ENCODE results near the gene ATXN1.

Gene ATXN1

DNA sequence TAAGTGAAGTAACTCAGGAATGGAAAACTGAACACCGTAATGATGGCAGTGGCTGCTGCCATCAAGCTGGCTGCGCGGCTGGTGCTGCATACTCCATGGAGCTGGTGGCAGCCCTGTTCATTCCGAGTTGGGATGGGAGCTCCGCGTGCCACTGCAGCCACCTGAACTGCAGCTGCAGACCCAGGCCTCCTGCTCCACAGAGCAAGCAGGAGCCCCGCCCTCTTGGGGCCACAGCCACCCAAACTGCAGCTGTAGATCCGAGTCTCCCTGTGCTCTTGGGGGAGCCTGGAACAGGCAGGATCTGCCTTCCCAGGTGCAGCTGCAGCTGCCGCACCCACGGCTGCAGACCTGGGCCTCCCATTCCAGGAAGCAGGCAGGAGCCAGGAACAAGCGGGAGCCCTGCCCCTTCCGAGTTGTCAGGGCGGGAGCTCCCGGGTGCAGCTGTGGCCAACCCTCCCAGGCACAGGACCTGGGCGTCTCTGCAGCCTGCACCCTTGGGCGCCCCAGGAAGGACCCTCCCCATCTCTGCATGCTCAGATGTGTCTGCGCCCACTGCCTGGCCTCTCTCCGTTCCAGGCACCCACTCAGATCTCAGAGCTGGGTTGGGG lies 402.6 kb downstream of the ATXN1 start:
- Histone ChIP-seq H3K9me3 (no peaks in the 10 kb centered on the region), H3K4me1 (peaks cover 22% of the 10 kb centered on the region), H3K27me3 (no peaks in the 10 kb centered on the region), H3K4me3 (ENCODE audit: low read depth, low read length) (no peak overlapping the region), H3K36me3 (no peaks in the 10 kb centered on the region)
- TF ChIP-seq CTCF (IDR thresholded peaks at IDR 0.05; ENCODE audit: low read depth, low read length), result no peak
- no peak for DNase-seq

GRCh38 chr6:16355699-16356446 lies 405.4 kb downstream of the ATXN1 start:
- Histone ChIP-seq H3K27me3 (no peaks in the 10 kb centered on the region), H3K36me3 (no peaks in the 10 kb centered on the region), H3K9me3 (no peaks in the 10 kb centered on the region), H3K4me1 (peaks cover 20% of the 10 kb centered on the region), H3K4me3 (ENCODE audit: low read depth, low read length) (no peak overlapping the region)
- TF ChIP-seq CTCF (IDR thresholded peaks at IDR 0.05; ENCODE audit: low read depth, low read length), result no peak
- no peak for DNase-seq

DNA sequence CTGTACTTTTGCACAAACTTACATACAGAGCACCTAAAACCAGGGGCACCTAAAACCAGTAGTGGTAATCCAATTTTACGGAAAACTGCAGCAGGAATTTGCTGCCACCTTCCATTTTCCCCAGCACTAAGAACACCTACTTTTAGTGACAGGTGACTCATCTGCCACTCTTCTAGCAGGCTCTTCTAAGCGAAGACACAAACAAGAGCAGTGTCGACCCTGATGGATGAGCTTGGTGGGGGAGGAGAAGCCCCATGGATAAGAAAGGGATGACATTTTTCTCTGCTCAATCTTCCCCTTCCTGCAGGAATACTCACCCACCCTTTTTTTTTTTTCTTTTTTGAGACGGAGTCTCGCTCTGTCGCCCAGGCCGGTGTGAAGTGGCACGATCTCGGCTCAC lies 406.0 kb downstream of the ATXN1 start:
- no peak overlapping the region for H3K4me3 ChIP-seq (ENCODE audit: low read depth, low read length)
- no peaks in the 10 kb centered on the region for H3K36me3 ChIP-seq
- no peaks in the 10 kb centered on the region for H3K27me3 ChIP-seq
- H3K9me3 ChIP-seq, result no peaks in the 10 kb centered on the region
- no peak for TF ChIP-seq CTCF (IDR thresholded peaks at IDR 0.05; ENCODE audit: low read depth, low read length)
- no peak for DNase-seq
- peaks cover 21% of the 10 kb centered on the region for H3K4me1 ChIP-seq

- no peak for DNase-seq
- Histone ChIP-seq H3K27me3 (no peaks in the 10 kb centered on the region), H3K4me1 (peaks cover 24% of the 10 kb centered on the region), H3K9me3 (no peaks in the 10 kb centered on the region), H3K36me3 (no peaks in the 10 kb centered on the region), H3K4me3 (ENCODE audit: low read depth, low read length) (no peak overlapping the region)
- TF ChIP-seq CTCF (IDR thresholded peaks at IDR 0.05; ENCODE audit: low read depth, low read length), result no peak
These were observed 406.6 kb downstream of the ATXN1 start for GRCh38 chr6:16354692-16355091.

DNA sequence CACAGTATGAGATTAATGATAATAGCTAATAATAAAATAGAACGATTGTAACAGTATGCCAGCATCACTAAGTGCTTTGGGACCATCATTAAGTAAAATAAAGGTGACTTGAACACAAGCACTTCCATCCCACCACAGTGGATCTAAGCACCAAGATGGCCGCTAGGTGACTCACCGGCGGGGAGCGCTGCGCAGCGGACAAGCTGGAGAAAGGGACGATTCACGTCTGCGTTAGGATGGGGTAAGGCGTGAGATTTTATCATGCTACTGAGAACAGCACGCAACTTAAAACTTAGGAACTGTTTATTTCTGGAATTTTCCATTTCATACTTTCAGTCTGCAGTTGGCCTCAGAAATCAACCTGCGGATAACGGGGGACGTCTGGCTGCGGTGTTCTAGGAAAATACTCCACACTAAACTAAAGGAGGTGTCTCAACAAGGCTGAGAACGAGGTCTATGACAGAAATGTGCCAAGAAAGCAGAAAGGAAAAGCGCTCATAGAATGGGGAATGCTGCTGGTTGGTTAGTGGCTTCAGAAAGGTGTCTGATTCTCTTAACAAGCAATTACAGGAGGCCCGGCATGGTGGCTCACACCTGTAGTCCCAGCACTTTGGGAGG lies 408.3 kb downstream of the ATXN1 start:
- Histone ChIP-seq H3K4me3 (ENCODE audit: low read depth, low read length) (no peak overlapping the region), H3K9me3 (no peaks in the 10 kb centered on the region), H3K27me3 (no peaks in the 10 kb centered on the region), H3K36me3 (no peaks in the 10 kb centered on the region), H3K4me1 (peaks cover 24% of the 10 kb centered on the region)
- no peak for DNase-seq
- TF ChIP-seq CTCF (IDR thresholded peaks at IDR 0.05; ENCODE audit: low read depth, low read length), result no peak

- Histone ChIP-seq H3K4me3 (ENCODE audit: low read depth, low read length) (no peak overlapping the region), H3K4me1 (peaks cover 24% of the 10 kb centered on the region), H3K27me3 (no peaks in the 10 kb centered on the region), H3K36me3 (no peaks in the 10 kb centered on the region), H3K9me3 (no peaks in the 10 kb centered on the region)
- DNase-seq, result no peak
- no peak for TF ChIP-seq CTCF (IDR thresholded peaks at IDR 0.05; ENCODE audit: low read depth, low read length)
These were observed 409.0 kb downstream of the ATXN1 start for GRCh38 chr6:16352258-16352635.
